ENCODE results near the gene ADIPOR2. TPM values are rescaled to one million over a fixed set of nuclear protein-coding genes. Genes with fewer than 3 reads are reported as not detected.

The ADIPOR2 gene
- total and polyA plus RNA-seq, 2 of the 4 experiments (the other 2 are of a cell fraction), result 20.0 to 24.9 TPM

GRCh38 chr12:1662761-1663439 lies 28.0 kb upstream of the ADIPOR2 start:
- Histone ChIP-seq H4K8ac (ENCODE audit: low read depth in 2 of 2, low read length in 2 of 2) (no peak overlapping the region; a peak in 1 of 4 replicates), H3K14ac (replicated peaks; ENCODE audit: low read depth, low read length) (no peak overlapping the region), H2AK9ac (replicated peaks; ENCODE audit: low read depth, low read length, poor library complexity) (peak overlapping the region; percentile 5), H3K4me3 (ENCODE audit: insufficient read depth, low read depth, low read length) (no peak overlapping the region), H4K91ac (ENCODE audit: insufficient read depth, low read depth, low read length) (no peak overlapping the region), H3K79me1 (ENCODE audit: low read depth in 1 of 2, low read length in 2 of 2) (no peaks in the 10 kb centered on the region), H2BK5ac (ENCODE audit: low read depth, low read length, poor library complexity, severe bottlenecking) (no peak overlapping the region), H3K18ac (ENCODE audit: low read depth, low read length) (no peak overlapping the region), H3K4ac (ENCODE audit: low read depth, low read length) (no peak overlapping the region), H2AFZ (replicated peaks; ENCODE audit: low read length, poor library complexity) (peak overlapping the region; percentile 34), H4K5ac (ENCODE audit: low read depth, low read length) (no peak overlapping the region), H3K9me3 (ENCODE audit: control insufficient read depth, insufficient read depth, low read length) (no peaks in the 10 kb centered on the region), H2BK15ac (ENCODE audit: low read depth, low read length) (no peak overlapping the region), H2BK120ac (ENCODE audit: low read depth, low read length) (no peak overlapping the region), H2AK5ac (ENCODE audit: low read depth, low read length) (no peak overlapping the region), H3K4me1 (ENCODE audit: control insufficient read depth, insufficient read depth, low read length) (peaks cover 4% of the 10 kb centered on the region; the same call in 1 of the 2 replicates), H3K27ac (ENCODE audit: insufficient read depth, low read length) (no peak overlapping the region), H3K56ac (ENCODE audit: extremely low read depth, insufficient read depth, low read length) (no peak overlapping the region), H4K20me1 (ENCODE audit: insufficient read depth, low read length) (no peaks in the 10 kb centered on the region; the same call in 1 of the 2 replicates), H3K27me3 (ENCODE audit: control insufficient read depth, insufficient read depth, low read length) (no peaks in the 10 kb centered on the region; the same call in 1 of the 2 replicates), H3K9ac (ENCODE audit: low read depth, low read length) (no peak overlapping the region), H3K23ac (ENCODE audit: low read depth, low read length) (no peak overlapping the region), H3K36me3 (ENCODE audit: control insufficient read depth, insufficient read depth, low read length) (no peaks in the 10 kb centered on the region), H3K4me2 (ENCODE audit: low read depth, low read length) (no peak overlapping the region), H3K9me1 (ENCODE audit: insufficient read depth, low read length) (peaks cover 4% of the 10 kb centered on the region; the same call in 1 of the 2 replicates), H2BK20ac (ENCODE audit: low read depth, low read length) (no peak overlapping the region)
- intact Hi-C loops (cut with micrococcal nuclease) (no loop called here), in situ Hi-C loops (cut with MboI; ENCODE audit: low sequenced_read_pairs) (loop anchor here (25.0 kb wide), 1 partner anchor 624 kb away; no protein-coding TSS in a partner anchor), dilution Hi-C loops (cut with HindIII; ENCODE audit: low sequenced_read_pairs, unreplicated experiment) (no loop called here)
- no peak for ATAC-seq (ENCODE audit: low read depth)
- POLR2A ChIA-PET (ENCODE audit: unreplicated experiment), result no interaction called here
- no peak for DNase-seq
- 22% methylated on average over 23 of the region's 46 CpGs; no CpG with 5 or more reads in 1 of the 2 experiments for WGBS, 2 experiments (ENCODE audit: extremely low coverage in 2 of 2, insufficient read length in 1 of 2)
- CTCF ChIA-PET, result no interaction called here
- TF ChIP-seq USF2 (IDR thresholded peaks at IDR 0.05; ENCODE audit: low read depth, low read length) (no peak), CTCF (conservative IDR thresholded peaks at IDR 0.05; ENCODE audit: low read depth, low read length) (0 out of 2 replicates have a peak, but pooled peaks have one; percentile 19)
- BruUV-seq (replicated peaks), result no TSS peak
